HG03571 (cell line): Measurements from ENCODE around the gene VPS4A.
A peak's percentile ranks its signal among the peaks of the same experiment; 100 is the strongest.
"Not testable (repeated sequence)": the region's sequence is repeated elsewhere in the genome, so short reads cannot be mapped to it uniquely, and the experiment has no call there.

Experiments used
- ATAC-seq: cut with Tn5 transposase; IDR thresholded peaks from one replicate; pipeline ENCODE4 v1.9.1; 2021; ENCODE audit not compliant: unreplicated experiment

Gene VPS4A

GRCh38 chr16:69326172-69326873 is 15.2 kb downstream of the VPS4A start:
- ATAC-seq: no peak

GRCh38 chr16:69327585-69328310 is 16.6 kb downstream of the VPS4A start:
- no peak for ATAC-seq

- ATAC-seq: no peak
Measured at GRCh38 chr16:69328854-69329316, 17.7 kb downstream of the VPS4A start.

- peak; percentile 22 for ATAC-seq
Measured at GRCh38 chr16:69329369-69330285, 18.5 kb downstream of the VPS4A start.

- peak; percentile 91 for ATAC-seq
Measured at GRCh38 chr16:69330286-69331109, 19.3 kb downstream of the VPS4A start, which contains the start of gene PDF. Gene PDF, minus strand, starts transcription at chr16:69330588. Its CDS starts 18 bp downstream, at chr16:69330570.

- ATAC-seq: no peak
Measured at GRCh38 chr16:69334696-69335095, 23.5 kb downstream of the VPS4A start.

GRCh38 chr16:69338557-69339288 is 27.6 kb downstream of the VPS4A start:
- ATAC-seq: no peak

GRCh38 chr16:69339289-69340094 is 28.3 kb downstream of the VPS4A start, which contains the start of the genes COG8 and NIP7:
Gene COG8, minus strand, starts transcription at chr16:69339564. Its CDS starts 12 bp downstream, at chr16:69339552.
Gene NIP7, plus strand, starts transcription at chr16:69339772. Its CDS starts 58 bp downstream, at chr16:69339830.
- peak; percentile 86 for ATAC-seq

- no peak for ATAC-seq
Measured at GRCh38 chr16:69340095-69340644, 29.0 kb downstream of the VPS4A start.

- no peak for ATAC-seq
Measured at GRCh38 chr16:69344171-69344570, 33.0 kb downstream of the VPS4A start.

- no peak for ATAC-seq
Measured at GRCh38 chr16:69345923-69346322, 34.8 kb downstream of the VPS4A start.

- no peak for ATAC-seq
Measured at GRCh38 chr16:69346683-69347082, 35.5 kb downstream of the VPS4A start.

GRCh38 chr16:69348222-69348621 is 37.1 kb downstream of the VPS4A start:
- no peak for ATAC-seq

- ATAC-seq: no peak
Measured at GRCh38 chr16:69349536-69349935, 38.4 kb downstream of the VPS4A start.

- ATAC-seq: no peak
Measured at GRCh38 chr16:69350536-69351133, 39.5 kb downstream of the VPS4A start.

- ATAC-seq: no peak
Measured at GRCh38 chr16:69351309-69352027, 40.3 kb downstream of the VPS4A start, which contains the start of gene TMED6. Gene TMED6, minus strand, starts transcription at chr16:69351786. Its CDS starts 33 bp downstream, at chr16:69351753.

- not testable (repeated sequence) for ATAC-seq
Measured at GRCh38 chr16:69360070-69360469, 48.9 kb downstream of the VPS4A start.
